GM19025 (cell line): ENCODE results near the gene SLX9.
"Not testable (repeated sequence)": the region's sequence is repeated elsewhere in the genome, so short reads cannot be mapped to it uniquely, and the experiment has no call there.

Source experiments
- ATAC-seq: cut with Tn5 transposase; IDR thresholded peaks from one replicate; pipeline ENCODE4 v1.9.1; 2021; ENCODE audit warnings: mild to moderate bottlenecking, low read depth, moderate library complexity; ENCODE audit not compliant: unreplicated experiment

The SLX9 gene

DNA sequence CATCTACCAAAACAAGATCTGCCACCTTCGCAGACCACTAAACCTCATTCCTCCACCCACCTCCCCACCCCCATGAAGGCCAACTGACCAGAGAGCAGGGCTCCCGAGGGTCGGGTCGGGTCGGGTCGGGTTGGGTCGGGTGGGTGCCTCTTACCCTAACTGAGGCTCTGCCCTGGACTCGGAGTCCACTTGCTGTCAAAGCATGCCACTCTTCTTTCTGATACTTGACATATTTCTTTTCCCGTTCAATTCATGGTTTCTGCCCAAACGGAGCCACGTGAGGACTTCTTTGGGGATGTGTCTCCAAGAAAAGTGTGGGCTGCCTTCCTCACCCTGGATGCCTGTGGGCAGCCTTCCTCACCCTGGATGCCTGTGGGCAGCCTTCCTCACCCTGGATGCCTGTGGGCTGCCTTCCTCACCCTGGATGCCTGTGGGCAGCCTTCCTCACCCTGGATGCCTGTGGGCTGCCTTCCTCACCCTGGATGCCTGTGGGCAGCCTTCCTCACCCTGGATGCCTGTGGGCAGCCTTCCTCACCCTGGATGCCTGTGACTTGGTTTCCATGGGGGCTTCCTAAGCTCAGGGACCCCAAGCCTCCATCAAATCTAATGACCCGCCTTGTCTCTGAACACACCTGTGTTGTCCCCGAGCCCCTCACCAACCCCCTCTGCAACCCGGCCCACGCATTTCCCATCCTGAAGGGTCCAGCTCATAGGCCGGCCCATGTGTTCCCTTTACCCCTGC lies 11.2 kb upstream of the SLX9 start:
- ATAC-seq = not testable (repeated sequence)

DNA sequence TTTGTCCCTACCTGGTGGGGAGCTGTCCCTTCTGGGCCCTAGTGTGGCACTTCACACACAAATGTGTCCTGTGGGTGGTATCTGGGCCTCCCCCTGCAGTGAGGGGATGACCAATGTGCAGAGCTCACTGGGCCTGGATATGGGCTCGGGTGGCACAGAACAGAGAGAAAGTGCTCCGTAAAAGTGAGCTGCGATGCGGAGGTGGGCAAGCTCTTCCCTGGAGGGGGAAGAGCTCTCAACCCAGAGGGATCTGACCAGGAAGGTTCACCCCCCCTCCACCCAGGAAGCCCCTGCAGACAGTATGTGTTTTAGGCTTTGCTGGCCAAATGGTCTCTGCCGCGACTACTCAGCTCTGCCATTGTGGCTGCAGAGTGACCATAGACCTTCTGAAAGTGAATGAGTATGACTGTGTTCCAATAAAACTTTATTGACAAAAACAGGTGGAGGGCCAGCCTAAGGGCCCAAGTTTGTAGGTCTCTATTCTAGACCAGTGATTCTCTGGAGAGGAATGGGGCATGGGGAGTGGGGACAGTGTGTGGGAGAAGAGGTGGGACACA lies 10.5 kb upstream of the SLX9 start:
- no peak for ATAC-seq

DNA sequence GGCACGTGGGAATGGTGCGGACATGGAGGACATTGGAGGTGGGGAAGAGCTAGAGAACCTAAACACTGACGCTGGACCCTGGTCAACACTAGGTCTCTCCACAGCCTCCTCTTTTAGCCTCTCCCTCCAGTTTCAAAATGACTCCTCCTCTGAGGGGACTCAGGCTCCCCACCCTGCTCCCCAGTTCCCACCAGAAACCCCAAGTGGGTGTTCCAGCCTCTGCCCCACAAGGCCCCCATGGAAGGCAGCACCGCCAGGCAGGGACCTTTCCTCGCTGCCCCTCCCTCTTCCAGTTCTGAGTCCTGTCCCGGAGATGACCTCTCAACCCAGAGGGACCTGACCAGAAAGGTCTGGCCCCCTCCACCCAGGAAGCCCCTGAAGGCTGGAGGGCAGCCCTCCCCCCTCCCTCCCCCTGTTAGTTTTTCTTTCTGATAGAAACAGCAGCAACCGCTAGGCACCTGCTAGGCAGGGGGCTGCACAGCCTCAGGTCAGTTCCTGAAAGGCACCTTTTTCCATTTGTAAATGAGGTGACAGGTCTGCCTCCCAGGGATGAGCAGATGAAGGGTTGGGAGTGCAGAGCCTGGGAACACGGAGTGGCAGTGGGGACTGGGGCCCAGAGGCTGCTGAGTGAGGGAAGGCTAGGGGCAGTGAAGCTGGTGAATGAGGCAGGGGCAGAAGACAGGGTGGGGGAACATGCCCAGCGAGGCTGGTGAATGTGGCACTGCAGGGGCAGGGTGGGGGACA lies 9.9 kb upstream of the SLX9 start:
- no peak for ATAC-seq

DNA sequence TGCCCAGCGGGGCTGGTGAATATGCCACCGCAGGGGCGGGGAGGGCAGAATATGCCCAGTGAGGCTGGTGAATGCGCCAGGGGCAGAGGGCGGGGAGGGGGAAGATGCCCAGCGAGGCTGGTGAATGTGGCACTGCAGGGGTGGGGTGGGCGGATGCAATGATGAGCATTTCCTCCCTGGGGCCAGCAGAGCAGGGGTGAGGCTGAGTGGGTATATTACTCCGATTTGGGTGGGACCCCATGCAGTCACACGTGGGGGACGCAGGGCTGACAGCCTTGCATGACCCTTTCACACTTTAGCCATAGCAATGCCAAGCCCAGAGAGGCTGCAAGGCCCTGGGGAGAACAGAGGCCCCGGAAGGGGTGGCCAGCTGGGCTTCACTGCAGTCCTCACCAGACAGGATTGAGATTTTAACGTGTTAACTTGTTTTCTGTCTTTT lies 9.3 kb upstream of the SLX9 start:
- no peak for ATAC-seq

DNA sequence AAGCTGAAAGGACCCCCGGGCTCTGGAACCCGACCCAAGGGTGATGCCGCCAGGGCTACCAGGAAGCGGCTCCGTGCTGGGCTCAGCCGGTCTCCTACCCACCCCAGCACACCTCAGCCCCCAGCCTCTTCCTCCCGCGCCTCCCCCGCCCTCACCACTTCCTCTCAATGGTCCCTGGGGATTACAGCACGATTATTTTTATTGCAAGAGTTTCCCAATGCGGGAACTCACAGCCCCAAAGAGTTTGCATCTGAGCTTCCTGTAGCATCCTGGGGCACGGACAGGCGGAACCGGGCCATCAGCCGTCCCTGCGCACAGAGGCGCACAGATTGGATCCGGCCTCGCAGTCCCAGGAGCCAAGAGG lies 8.7 kb upstream of the SLX9 start:
- ATAC-seq = no peak

DNA sequence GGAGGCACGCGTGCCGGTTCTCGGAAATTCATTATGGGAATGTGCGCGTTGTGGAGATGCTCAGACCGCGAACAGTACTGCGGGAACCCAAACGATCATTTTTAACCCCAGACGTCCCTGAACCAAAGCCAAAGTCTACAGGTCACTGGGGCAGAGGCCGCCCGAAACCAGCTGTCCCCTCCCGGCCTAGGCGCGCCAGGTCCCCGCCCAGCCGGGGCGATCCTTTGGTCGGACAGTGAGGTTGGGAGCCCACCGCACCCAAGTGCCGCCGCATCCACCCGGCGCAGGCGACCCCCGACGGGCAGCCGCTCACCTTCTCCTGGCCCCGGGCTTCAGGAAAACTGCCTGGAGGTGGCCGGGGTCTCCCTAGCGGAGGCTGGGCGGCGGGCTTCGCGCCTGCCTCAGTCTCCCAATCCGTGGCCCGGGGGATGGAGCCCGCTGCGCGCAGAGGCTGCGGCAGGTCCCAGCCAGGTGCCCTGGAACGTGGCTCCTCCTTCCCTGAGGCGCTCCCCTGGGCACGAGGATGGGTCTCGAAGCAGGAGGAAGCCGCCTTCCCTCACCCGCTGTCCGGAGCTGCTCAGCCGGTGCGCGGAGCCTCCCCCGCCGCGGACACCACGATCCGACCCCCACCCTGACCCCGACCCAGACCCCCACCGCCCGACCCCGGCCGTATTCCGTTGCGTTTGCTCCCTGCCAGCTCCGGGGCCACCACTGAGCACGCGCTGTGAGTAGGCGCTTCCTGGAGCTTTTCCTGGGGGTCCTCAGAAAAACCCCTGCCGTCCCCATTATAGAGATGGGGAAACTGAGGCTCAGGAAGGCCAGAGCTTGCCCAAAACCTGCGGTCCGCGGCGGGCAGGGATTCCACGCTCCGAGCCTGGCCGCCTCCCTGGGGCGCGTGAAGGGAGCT lies 8.1 kb upstream of the SLX9 start:
- no peak for ATAC-seq

DNA sequence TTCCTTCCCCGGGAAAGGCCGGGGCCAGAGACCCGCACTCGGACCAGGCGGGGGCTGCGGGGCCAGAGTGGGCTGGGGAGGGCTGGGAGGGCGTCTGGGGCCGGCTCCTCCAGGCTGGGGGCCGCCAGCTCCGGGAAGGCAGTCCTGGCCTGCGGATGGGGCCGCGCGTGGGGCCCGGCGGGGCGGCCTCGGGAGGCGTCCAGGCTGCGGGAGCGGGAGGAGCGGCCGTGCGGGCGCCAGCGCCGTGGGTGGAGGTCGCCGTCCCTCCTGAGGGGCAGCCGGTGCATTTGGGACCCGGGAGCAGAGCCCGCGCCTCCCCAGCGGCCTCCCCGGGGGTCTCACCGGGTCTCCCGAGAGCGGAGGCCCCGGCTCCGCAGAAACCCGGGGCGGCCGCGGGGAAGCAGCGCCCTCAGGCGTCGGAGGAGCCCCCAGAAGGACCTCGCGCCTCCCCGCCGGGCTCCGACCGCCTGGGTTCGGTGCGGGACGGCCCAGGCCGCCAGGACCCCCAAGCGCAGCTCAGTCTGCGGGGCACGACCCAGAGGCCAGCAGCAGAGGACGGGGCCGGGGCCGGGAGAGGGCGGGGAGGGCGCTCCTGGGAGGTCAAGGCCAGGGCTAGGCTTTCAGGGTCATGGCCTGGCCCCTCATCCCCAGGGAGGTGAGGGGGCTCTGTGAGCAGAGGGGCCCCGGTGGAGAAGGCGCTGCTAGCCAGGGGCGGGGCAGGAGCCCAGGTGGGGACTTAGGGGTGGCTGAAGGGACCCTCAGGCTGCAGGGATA lies 7.2 kb upstream of the SLX9 start:
- ATAC-seq = no peak

DNA sequence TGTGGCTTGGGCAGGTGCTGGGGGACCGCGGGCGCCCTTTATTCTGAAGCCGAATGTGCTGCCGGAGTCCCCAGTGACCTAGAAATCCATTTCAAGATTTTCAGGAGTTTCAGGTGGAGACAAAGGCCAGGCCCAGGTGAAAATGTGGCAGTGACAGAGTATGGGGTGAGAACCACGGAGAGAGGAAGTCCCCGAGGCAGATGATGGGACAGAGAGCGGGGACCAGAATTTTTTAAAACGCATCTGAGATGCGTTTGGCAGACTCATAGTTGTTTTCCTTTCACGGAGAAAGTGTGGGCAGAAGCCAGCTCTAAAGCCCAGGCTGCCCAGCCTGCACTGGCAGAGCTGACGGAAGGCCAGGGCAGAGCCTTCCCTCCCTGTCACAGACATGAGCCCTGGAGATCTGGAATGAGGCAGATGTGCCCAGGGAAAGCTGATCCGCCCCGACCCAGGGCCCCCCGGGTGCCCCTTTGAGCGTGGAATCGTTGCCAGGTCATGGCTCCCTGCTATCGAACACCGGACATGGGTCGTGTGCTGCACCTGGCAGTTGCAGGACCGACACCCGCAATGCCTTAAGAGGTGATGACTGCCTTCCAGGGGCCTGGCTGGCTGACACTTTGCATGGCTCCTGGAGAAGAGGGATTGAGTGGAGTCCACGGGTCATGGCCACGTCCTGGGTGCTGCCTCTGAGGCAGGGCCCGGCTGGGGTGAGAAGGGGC lies 6.5 kb upstream of the SLX9 start:
- ATAC-seq = no peak

DNA sequence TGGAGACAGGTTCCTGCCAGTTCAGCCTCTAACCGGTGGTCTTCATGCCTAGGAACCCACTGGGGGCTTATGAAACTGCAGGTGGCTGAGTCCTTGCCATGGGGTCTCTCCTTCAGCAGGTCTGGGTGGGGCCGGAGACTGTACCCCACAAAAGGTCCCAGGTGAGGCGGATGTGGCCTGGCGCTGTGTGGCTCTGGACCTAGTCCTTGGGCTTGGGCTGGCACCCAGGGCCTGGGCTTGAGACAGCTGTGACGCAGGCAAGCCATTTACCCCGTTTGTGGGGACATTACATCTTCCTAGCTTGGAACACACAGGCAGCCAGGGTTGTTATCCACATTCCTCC lies 5.9 kb upstream of the SLX9 start:
- no peak for ATAC-seq

DNA sequence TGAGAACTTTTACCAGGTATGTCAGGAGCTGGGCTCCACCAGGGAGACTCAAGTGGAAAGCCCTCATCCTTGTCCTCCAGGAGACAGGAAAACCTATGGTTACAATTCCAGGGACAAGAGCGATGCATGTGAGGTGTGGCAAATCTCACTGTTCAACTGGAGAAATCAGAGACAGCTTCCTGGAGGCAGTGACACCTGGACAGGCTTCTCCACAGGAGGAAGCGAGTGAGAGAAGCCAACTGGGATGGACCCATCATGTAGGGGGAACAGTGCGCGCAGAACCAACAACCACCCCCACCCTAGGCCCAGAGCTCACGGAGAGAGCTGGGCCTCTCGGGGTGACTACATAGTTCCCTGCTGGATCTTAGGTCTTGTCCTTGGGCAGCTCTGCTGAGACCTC lies 5.6 kb upstream of the SLX9 start:
- no peak for ATAC-seq

DNA sequence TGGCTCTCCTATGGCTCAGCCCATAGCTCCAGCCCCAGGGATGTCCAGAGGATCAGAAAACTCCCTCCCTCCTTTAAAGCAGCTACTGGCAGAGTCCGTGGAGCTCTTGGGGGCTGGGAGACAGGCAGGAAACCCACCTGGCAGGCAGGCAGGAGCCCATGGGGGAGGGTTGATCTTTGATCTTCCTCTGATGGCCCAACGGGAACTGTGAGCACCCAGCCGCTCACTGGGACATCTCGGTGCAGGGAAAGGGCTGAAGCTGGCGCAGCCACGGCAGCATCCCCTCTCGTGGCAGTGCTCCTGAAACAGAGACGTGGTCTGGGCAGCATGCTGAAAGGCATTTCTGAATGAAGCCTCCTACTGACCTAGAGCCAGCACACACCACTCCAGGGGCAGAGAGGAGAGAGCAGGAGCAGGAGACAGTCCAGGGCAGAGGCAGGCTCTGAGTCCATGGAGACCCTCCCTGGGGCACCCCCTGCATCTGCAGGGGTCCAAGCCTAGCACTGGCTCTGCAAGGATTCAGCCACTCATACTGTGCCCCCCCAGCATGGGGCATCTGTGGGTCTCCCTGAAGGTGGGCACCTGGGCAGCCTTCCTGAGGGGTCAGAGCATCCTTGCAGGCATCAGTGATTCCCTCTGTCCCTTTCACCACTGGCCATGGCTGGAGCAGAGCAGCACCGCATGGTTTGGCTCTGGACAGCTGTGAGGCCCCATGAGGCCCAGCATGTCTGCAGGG lies 4.9 kb upstream of the SLX9 start:
- no peak for ATAC-seq

DNA sequence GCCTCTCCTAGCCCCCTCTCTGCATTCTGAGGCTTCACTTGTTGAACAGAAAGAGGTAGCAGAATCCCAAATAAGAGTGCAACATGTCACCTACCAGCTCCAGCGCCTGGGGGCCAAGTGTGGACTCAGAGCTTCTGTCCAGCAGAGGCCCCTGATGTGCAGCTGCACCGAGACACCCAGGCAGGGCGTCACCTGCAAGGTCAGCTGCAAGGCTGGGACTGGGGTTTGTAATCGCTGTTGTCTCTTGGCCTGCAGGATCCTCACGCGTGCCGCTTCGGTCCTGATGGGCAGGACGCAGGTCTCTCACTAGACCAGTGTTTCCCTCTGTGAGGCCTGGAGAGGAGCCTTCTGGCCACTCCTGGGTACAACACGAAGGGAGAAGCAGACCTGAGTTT lies 4.3 kb upstream of the SLX9 start:
- ATAC-seq = no peak

DNA sequence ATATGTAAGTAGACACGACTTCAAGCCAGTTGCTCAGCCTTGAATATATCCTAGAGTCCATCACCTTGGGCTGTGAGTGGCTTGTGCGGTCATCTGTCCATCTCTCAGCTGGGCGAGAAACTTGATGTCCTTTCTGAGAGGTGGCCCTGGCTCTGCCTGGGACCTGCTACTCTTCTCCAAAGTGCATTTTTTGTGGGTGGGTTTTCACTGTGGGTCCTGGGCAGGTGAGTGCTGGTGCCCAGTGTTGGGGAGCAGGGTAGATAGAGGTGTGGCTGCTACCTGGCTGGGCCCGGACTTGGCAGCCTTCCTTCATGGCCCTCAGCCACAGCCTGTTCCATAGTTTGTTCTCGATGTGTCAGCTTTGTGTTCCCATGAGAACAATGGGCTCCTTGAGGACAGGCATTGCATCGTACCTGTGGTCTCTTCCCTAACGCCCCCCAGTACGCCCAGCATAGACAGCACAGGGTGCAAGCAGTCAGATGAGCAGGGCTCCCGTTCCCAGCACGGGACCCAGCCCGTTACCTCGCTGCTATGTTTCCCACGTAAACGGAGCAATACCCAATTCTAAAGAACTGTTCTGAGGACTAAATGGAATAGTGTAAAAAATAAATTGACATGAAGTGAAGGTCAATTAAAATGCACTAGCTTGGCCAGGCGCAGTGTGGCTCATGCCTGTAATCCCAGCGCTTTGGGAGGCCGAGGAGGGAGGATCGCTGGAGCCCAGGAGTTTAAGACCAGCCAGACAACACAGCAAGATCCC lies 877 bp upstream of the SLX9 start:
- no peak for ATAC-seq

DNA sequence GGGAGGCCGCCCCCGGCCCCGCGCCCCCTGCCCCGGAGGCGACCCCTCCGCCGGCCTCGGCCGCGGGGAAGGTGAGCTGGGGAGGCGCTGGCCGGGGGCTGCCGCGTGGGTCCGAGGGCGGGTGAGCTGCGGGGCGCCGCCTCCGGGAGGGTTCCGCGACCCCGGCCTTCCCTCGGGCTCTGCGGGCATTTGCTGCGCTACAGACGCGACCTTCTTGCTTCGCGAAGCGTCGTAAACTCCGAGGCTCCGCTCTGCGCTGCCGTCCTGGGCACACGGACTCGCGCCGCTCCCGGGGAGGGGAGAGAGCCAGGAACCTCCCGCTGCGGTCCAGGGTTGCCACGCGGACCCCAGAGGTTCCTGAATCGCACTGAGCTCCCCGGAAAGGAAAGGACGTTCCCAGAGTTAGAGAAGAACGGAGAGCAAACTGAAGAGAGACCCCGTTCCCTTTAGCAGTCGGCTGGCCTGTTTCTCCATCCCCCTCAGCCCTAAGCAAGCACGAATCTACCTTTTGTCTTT lies 345 bp downstream of the SLX9 start:
- ATAC-seq = peak; percentile 39

DNA sequence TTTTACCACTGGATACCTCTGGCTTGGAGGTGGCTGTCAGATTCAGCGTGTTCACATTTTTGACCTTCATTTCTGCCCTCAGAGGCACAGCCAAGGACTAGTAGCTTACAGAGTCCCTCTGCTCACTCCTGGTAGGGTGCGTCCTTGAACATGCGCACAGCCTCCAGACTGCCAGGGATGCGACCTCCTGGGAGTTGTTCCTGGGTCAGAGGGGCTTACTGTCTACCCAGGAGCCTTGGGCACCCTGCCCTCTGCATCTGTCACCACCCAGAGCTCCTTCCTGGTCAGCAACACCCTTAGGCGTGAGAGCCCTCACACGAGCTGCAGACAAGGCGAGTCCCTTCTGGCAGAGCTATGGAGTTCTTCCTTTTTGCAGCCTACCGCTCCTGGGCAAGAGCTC lies 1.7 kb downstream of the SLX9 start:
- ATAC-seq = no peak

DNA sequence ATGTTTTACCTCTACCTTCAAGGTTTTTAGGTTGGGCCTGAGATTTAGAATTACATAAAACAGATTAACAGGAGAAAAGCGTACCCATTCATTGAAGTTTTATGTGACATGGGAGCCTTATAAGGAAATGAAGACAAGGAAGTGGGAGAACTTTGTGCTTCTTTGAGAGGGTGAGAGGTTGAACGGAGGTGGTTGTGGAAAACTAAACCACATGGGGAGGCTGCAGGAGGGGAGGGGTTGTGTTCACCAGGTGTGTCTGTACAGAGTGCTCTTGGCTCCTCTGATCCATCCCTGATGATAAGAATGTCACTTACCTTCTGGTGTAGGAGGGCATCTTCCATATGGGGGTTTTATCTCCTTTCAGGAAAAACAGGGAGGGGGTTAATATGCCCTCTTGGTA lies 2.7 kb downstream of the SLX9 start:
- no peak for ATAC-seq

DNA sequence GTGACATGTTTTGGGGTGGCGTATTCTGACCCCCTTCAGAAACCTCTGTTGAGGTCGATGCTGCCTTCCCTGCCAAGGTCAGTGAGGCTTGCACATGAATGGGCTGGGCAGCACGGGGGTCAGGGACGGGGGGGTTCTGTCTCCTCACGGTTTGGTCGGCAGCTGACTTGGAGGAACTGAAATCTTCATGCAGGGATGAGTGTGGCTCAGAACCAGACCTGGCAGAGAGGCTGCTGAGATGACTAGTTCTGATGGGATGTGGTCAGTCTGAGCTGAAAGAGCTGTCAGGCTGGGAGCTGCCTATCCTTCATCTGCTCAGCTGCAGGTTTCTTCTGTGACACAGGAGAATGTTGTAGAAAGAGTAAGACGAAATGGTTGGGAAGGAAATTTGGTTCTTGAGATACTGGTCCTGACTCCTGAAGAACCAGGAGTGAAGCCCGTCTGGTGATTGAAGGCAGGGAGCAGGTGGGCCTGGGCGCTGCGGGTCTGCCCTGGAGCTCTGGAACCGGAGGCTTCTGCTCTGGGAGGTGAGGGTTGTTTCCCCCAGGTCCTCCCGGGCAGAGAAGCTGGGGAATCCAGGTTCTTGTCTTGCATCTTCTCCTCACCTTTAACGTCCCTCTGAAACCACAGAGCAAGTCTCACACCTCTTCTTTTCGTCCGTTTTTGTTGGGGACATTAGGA lies 3.3 kb downstream of the SLX9 start:
- ATAC-seq = no peak
